NT2/D1 (cell line): ENCODE results near the gene MAST4.

ENCODE experiments used
- SUZ12 ChIP-seq: IDR thresholded peaks from 2 replicates; pipeline ENCODE4 v1.6.1; 2011; ENCODE audit not compliant: insufficient read length, insufficient read depth; ENCODE audit errors: extremely low read depth
- YY1 ChIP-seq: IDR thresholded peaks from 2 replicates; pipeline ENCODE4 v1.6.1; 2011; ENCODE audit not compliant: insufficient read length, insufficient read depth
- ZNF274 ChIP-seq: IDR thresholded peaks from 2 replicates; pipeline ENCODE4 v1.6.1; 2011; ENCODE audit warnings: mild to moderate bottlenecking, low read depth, low read length

DNA sequence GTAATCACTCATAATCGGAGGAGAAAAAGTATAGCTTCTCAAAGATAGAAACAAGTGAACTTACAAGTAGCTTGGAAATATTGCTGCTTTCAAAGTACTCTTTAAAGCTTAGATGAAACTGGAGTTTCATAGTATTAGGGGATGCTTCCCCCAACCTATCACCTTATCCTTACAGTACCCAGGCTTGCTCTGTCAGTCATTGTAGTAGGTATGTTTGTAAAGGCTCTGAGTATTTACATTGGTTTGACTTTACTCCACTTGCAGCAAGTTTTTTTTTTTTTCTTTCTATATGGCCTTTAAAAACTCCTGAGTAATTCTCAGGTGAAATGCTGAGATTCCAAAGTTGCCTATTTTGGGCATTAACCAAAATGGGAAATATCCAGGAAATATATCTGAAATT, 515.6 kb downstream of the MAST4 start:
- TF ChIP-seq SUZ12 (no peak), YY1 (no peak), ZNF274 (no peak)
